ENCODE measurements around the gene CFAP107. TPM values are rescaled to one million over a fixed set of nuclear protein-coding genes. Genes with fewer than 3 reads are reported as not detected.

CFAP107 gene
- total and polyA plus RNA-seq, 2 donors (not counting 1 experiment from before 2014, with no cell fraction given) = not detected

GRCh38 chr1:12762766-12763165, 16.8 kb downstream of the CFAP107 start:
- Histone ChIP-seq H2AFZ (ENCODE audit: insufficient read depth, low read depth, low read length, poor library complexity, severe bottlenecking) (no peak overlapping the region), H3K4me1 (ENCODE audit: control insufficient read depth in 2 of 2, insufficient read depth in 2 of 2, low read length in 2 of 2) (no peaks in the 10 kb centered on the region), H3K4me2 (replicated peaks; ENCODE audit: low read depth, low read length, poor library complexity, severe bottlenecking) (no peak overlapping the region), H3K27me3 (replicated peaks in 1 of 4; ENCODE audit: control extremely low read depth in 1 of 4, control insufficient read depth in 3 of 4, insufficient read depth in 4 of 4, low read length in 3 of 4) (no peaks in the 10 kb centered on the region), H3K4me3 (ENCODE audit: control extremely low read depth in 1 of 5, extremely low read depth in 1 of 5, insufficient read depth in 1 of 5, low read depth in 2 of 5, low read length in 4 of 5) (no peak overlapping the region), H4K20me1 (ENCODE audit: control insufficient read depth, insufficient read depth, low read length, poor library complexity, severe bottlenecking) (no peaks in the 10 kb centered on the region), H3K79me2 (ENCODE audit: control insufficient read depth, insufficient read depth, low read length) (no peaks in the 10 kb centered on the region), H3K9ac (ENCODE audit: low read length) (no peak overlapping the region), H3K27ac (ENCODE audit: low read length in 2 of 2) (no peak overlapping the region), H3K9me3 (ENCODE audit: control extremely low read depth in 1 of 3, control insufficient read depth in 2 of 3, insufficient read depth in 1 of 3, low read length in 2 of 3) (no peaks in the 10 kb centered on the region), H3K36me3 (replicated peaks in 1 of 2; ENCODE audit: control extremely low read depth in 1 of 2, control insufficient read depth in 1 of 2, extremely low read depth in 1 of 2, insufficient read depth in 2 of 2, low read length in 1 of 2) (no peaks in the 10 kb centered on the region)
- H3K4me3 Mint-ChIP-seq = no peak overlapping the region
- H3K27me3 Mint-ChIP-seq = peaks cover 14% of the 10 kb centered on the region
- CTCF ChIA-PET = no interaction called here
- TF ChIP-seq EZH2 (IDR thresholded peaks at IDR 0.05; ENCODE audit: borderline replicate concordance, insufficient read depth, low read depth, low read length, poor library complexity, severe bottlenecking) (no peak), CTCF (IDR thresholded peaks at IDR 0.05) (no peak)
- intact Hi-C loops (cut with micrococcal nuclease) = no loop called here
- POLR2A ChIA-PET = no interaction called here
- no peaks in the 10 kb centered on the region for H3K9me3 Mint-ChIP-seq (ENCODE audit: insufficient read depth)
- WGBS (ENCODE audit: insufficient coverage) = 92% methylated on average over 6 of the region's 7 CpGs
- ATAC-seq (ENCODE audit: low read depth) = no peak
- H3K4me1 Mint-ChIP-seq = no peaks in the 10 kb centered on the region
- no peak overlapping the region for H3K27ac Mint-ChIP-seq
- DNase-seq = no peak

GRCh38 chr1:12763479-12763878, 17.5 kb downstream of the CFAP107 start:
- Histone ChIP-seq H3K27ac (ENCODE audit: low read length in 2 of 2) (no peak overlapping the region), H3K4me1 (ENCODE audit: control insufficient read depth in 2 of 2, insufficient read depth in 2 of 2, low read length in 2 of 2) (no peaks in the 10 kb centered on the region), H2AFZ (ENCODE audit: insufficient read depth, low read depth, low read length, poor library complexity, severe bottlenecking) (no peak overlapping the region), H3K79me2 (ENCODE audit: control insufficient read depth, insufficient read depth, low read length) (no peaks in the 10 kb centered on the region), H3K4me3 (ENCODE audit: control extremely low read depth in 1 of 5, extremely low read depth in 1 of 5, insufficient read depth in 1 of 5, low read depth in 2 of 5, low read length in 4 of 5) (no peak overlapping the region), H3K9me3 (ENCODE audit: control extremely low read depth in 1 of 3, control insufficient read depth in 2 of 3, insufficient read depth in 1 of 3, low read length in 2 of 3) (no peaks in the 10 kb centered on the region), H3K4me2 (replicated peaks; ENCODE audit: low read depth, low read length, poor library complexity, severe bottlenecking) (no peak overlapping the region), H3K27me3 (replicated peaks in 1 of 4; ENCODE audit: control extremely low read depth in 1 of 4, control insufficient read depth in 3 of 4, insufficient read depth in 4 of 4, low read length in 3 of 4) (no peaks in the 10 kb centered on the region), H3K36me3 (replicated peaks in 1 of 2; ENCODE audit: control extremely low read depth in 1 of 2, control insufficient read depth in 1 of 2, extremely low read depth in 1 of 2, insufficient read depth in 2 of 2, low read length in 1 of 2) (no peaks in the 10 kb centered on the region), H4K20me1 (ENCODE audit: control insufficient read depth, insufficient read depth, low read length, poor library complexity, severe bottlenecking) (no peaks in the 10 kb centered on the region), H3K9ac (ENCODE audit: low read length) (no peak overlapping the region)
- ATAC-seq (ENCODE audit: low read depth) (no peak), DNase-seq (no peak)
- Mint-ChIP-seq H3K9me3 (ENCODE audit: insufficient read depth) (no peaks in the 10 kb centered on the region), H3K4me1 (no peaks in the 10 kb centered on the region), H3K4me3 (no peak overlapping the region), H3K27me3 (peaks cover 12% of the 10 kb centered on the region), H3K27ac (no peak overlapping the region)
- TF ChIP-seq CTCF (IDR thresholded peaks at IDR 0.05) (no peak), EZH2 (IDR thresholded peaks at IDR 0.05; ENCODE audit: borderline replicate concordance, insufficient read depth, low read depth, low read length, poor library complexity, severe bottlenecking) (no peak)
- ChIA-PET POLR2A (no interaction called here), CTCF (no interaction called here)
- WGBS (ENCODE audit: insufficient coverage) = 81% methylated on average over 3 of the region's 4 CpGs
- intact Hi-C loops (cut with micrococcal nuclease) = no loop called here

All from B cell (primary cell).